Activated CD8-positive, alpha-beta T cell treated with anti-CD3 and anti-CD28 coated beads for 36 hours (primary cell): ENCODE results near the gene CERS4. TPM values are rescaled to one million over a fixed set of nuclear protein-coding genes. Genes with fewer than 3 reads are reported as not detected.

Experiments
- ATAC-seq: fragments of 200-7000 bp; cut with Tn5 transposase; one replicate; pipeline ENCODE4 v1.10.0; 2021; ENCODE audit warnings: mild to moderate bottlenecking, moderate library complexity
- CTCF ChIA-PET: fragments of 350-600 bp; sonication (Branson Sonifier 250); formaldehyde crosslinking; loops from one replicate; lab custom pipeline; 2021; ENCODE audit warnings: antibody characterized with exemption; lab: Charles Lee
- POLR2A ChIA-PET: fragments of 350-600 bp; sonication (Branson Sonifier 250); formaldehyde crosslinking; loops from one replicate; lab custom pipeline; 2021; ENCODE audit warnings: antibody characterized with exemption; lab: Charles Lee
- DNase-seq: peaks from one replicate; pipeline ENCODE4 v3.0.0-alpha.2; 2020
- H3K27ac Mint-ChIP-seq: one replicate; pipeline ENCODE4 v1.8.0; 2021; ENCODE audit warnings: mild to moderate bottlenecking, mixed read lengths
- H3K27me3 Mint-ChIP-seq: one replicate; pipeline ENCODE4 v1.8.0; 2021; ENCODE audit warnings: mixed read lengths
- H3K36me3 Mint-ChIP-seq: one replicate; pipeline ENCODE4 v1.8.0; 2021; ENCODE audit warnings: low read depth, mixed read lengths
- H3K4me1 Mint-ChIP-seq: one replicate; pipeline ENCODE4 v1.8.0; 2021; ENCODE audit warnings: low read depth, mixed read lengths
- H3K4me3 Mint-ChIP-seq: one replicate; pipeline ENCODE4 v1.8.0; 2021; ENCODE audit warnings: mild to moderate bottlenecking, moderate library complexity, mixed read lengths
- H3K9me3 Mint-ChIP-seq: one replicate; pipeline ENCODE4 v1.8.0; 2021; ENCODE audit warnings: mixed read lengths
- intact Hi-C: fragments of 100-400 bp; cut with micrococcal nuclease; formaldehyde crosslinking; loops from one replicate; pipeline ENCODE4 v1.10.0; 2022
- total RNA-seq, 2 experiments: library from RNA; stranded (reverse); gene quantifications; one replicate each; pipeline ENCODE4 v1.2.3, GENCODE V29; 2021
- TF ChIP-seq, protein P1 (sequence below): fragments of 200-600 bp; IDR thresholded peaks from one replicate; pipeline ENCODE4 v1.8.0; 2022; ENCODE audit warnings: antibody characterized with exemption, mild to moderate bottlenecking

The CERS4 gene
- total RNA-seq, 2 experiments from 2014 or later = 15.5 to 19.7 TPM

DNA sequence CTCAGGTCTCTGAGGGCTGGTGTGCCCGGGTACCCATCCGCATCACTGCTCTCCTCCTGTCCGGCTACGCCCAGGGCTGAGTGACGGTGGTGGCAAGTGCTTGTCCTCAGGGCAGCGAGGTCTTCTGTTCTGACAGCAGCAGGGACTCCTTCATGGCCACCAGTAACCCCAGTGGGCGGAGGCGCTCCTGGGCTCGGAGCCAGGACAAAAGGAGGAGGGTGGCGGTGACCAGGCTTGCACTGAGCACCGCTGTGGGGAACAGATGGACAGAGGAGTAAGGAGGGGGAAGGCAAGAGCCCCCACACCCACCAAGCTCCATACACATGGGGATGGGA, 93.2 kb downstream of the CERS4 start:
- POLR2A ChIA-PET = interaction anchor here (0.8 to 1.8 kb wide), 2 partner anchors 18 to 21 kb away, joined by 4 read pairs; no protein-coding TSS in a partner anchor

DNA sequence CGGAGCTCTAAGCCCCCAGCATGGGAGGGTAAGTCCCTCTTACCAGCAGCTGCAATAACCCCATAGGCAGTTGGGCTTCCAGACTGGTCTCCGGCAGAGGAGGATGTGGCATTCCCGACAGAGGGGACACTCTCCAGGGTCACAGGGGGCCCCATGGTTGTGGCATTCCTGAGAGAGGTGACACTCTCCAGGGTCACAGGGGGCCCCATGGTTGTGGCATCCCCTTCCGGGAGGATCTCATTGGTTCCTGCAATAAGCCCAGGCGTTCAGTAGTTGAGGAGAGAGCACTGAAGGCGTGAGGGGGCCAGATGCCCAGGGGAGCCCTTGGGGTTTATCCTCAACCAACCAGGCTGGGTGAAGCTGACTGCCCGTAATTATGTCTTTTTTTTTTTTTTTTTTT, 93.6 kb downstream of the CERS4 start:
- ChIA-PET CTCF (interaction anchor here (1.5 kb wide), 1 partner anchor 14 kb away, joined by 4 read pairs; no protein-coding TSS in a partner anchor), POLR2A (interaction anchor here (0.8 to 1.8 kb wide), 2 partner anchors 18 to 21 kb away, joined by 4 read pairs; no protein-coding TSS in a partner anchor)
- no peaks in the 10 kb centered on the region for H3K27me3 Mint-ChIP-seq
- H3K4me1 Mint-ChIP-seq = peaks cover 21% of the 10 kb centered on the region
- no peak overlapping the region for H3K27ac Mint-ChIP-seq
- ATAC-seq (no peak), DNase-seq (no peak)
- no peaks in the 10 kb centered on the region for H3K9me3 Mint-ChIP-seq
- TF ChIP-seq, protein P1, sequence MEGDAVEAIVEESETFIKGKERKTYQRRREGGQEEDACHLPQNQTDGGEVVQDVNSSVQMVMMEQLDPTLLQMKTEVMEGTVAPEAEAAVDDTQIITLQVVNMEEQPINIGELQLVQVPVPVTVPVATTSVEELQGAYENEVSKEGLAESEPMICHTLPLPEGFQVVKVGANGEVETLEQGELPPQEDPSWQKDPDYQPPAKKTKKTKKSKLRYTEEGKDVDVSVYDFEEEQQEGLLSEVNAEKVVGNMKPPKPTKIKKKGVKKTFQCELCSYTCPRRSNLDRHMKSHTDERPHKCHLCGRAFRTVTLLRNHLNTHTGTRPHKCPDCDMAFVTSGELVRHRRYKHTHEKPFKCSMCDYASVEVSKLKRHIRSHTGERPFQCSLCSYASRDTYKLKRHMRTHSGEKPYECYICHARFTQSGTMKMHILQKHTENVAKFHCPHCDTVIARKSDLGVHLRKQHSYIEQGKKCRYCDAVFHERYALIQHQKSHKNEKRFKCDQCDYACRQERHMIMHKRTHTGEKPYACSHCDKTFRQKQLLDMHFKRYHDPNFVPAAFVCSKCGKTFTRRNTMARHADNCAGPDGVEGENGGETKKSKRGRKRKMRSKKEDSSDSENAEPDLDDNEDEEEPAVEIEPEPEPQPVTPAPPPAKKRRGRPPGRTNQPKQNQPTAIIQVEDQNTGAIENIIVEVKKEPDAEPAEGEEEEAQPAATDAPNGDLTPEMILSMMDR = no peak
- intact Hi-C loops = no loop called here
- peaks cover 21% of the 10 kb centered on the region for H3K36me3 Mint-ChIP-seq
- no peak overlapping the region for H3K4me3 Mint-ChIP-seq

More for the DNA sequence above, 93.2 kb downstream of the CERS4 start:
- Mint-ChIP-seq H3K4me1 (peaks cover 18% of the 10 kb centered on the region), H3K9me3 (no peaks in the 10 kb centered on the region), H3K4me3 (no peak overlapping the region), H3K27me3 (no peaks in the 10 kb centered on the region), H3K27ac (no peak overlapping the region), H3K36me3 (peaks cover 17% of the 10 kb centered on the region)
- DNase-seq (no peak), ATAC-seq (no peak)
- TF ChIP-seq, protein P1 = no peak
- intact Hi-C loops = no loop called here
- CTCF ChIA-PET = no interaction called here

DNA sequence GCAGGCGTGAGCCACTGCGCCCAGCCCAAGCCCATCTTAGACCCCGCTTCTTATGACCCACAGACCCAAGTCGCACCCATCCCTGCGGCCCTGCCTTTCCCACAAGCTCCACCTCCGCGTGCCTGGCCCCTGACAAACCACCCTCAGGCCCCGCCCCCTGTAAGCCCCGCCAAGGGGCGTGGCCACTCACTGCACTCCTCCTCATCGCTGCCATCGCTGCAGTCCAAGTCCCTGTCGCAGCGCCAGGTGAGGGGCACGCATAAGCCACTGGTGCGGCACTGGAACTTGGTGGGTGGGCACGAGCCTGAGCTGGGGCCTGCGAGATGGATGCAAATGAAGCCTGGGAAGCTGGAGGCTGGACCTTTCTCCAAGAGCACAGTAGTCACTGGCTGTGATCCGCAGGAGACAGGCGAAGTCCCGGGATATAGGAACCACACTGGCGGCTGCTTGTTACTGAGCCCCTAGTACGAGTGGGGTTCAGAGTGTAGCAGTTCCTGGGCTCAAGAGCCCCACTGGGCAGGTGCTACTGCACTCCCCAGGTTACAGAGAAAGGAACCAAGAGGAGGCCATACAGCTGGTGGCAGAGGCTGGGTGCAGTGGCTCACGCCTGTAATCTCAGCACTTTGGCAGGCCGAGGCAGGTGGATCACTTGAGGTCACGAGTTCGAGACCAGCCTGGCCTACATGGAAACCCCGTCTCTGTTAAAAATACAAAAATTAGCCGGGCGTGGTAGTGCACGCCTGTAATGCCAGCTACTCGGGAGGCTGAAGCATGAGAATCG, 95.9 kb downstream of the CERS4 start:
- TF ChIP-seq, protein P1 = no peak
- peaks cover 34% of the 10 kb centered on the region for H3K4me1 Mint-ChIP-seq
- no peak for ATAC-seq
- H3K27me3 Mint-ChIP-seq = no peaks in the 10 kb centered on the region
- CTCF ChIA-PET = interaction anchor here (1.2 kb wide), 1 partner anchor 36 kb away, joined by 3 read pairs; no protein-coding TSS in a partner anchor
- DNase-seq = peak; percentile 50
- peaks cover 25% of the 10 kb centered on the region for H3K36me3 Mint-ChIP-seq
- intact Hi-C loops = loop anchor here (5.0 kb wide), 1 partner anchor 38 kb away; no protein-coding TSS in a partner anchor
- H3K27ac Mint-ChIP-seq = no peak overlapping the region
- POLR2A ChIA-PET = interaction anchor here (0.6 to 1.5 kb wide), 4 partner anchors 8 to 254 kb away, joined by 3 to 4 read pairs (median 4); no protein-coding TSS in a partner anchor
- no peaks in the 10 kb centered on the region for H3K9me3 Mint-ChIP-seq
- H3K4me3 Mint-ChIP-seq = no peak overlapping the region

DNA sequence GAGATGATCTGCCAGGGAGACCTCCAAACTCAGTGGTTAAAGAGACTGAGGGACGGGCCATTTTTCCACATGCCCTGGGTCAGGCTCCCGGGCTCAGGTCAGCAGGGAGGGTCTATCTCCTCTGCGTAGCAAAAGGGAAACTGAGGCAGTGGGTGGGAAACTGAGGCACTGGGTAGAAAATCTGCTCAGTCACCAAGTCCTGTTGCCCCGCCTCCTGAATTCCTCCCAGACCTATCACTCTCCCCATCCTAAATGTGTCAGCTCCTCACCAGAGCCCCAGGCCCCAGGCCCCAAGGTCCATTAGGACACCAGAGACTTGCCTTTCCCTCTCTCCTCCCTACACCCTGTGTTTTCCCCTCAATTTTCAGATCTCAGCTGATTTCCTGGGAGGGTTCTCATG, 96.6 kb downstream of the CERS4 start:
- TF ChIP-seq, protein P1 = no peak
- Mint-ChIP-seq H3K4me1 (peaks cover 34% of the 10 kb centered on the region), H3K36me3 (peaks cover 30% of the 10 kb centered on the region), H3K4me3 (peak overlapping the region; percentile 99), H3K27me3 (no peaks in the 10 kb centered on the region), H3K9me3 (no peaks in the 10 kb centered on the region), H3K27ac (peak overlapping the region; percentile 96)
- CTCF ChIA-PET = interaction anchor here (1.2 kb wide), 1 partner anchor 36 kb away, joined by 3 read pairs; no protein-coding TSS in a partner anchor
- intact Hi-C loops = loop anchor here (5.0 kb wide), 1 partner anchor 38 kb away; no protein-coding TSS in a partner anchor
- POLR2A ChIA-PET = interaction anchor here (1.5 kb wide), 1 partner anchor 18 kb away, joined by 4 read pairs; no protein-coding TSS in a partner anchor
- ATAC-seq (no peak), DNase-seq (no peak)
